Chondrocyte (in vitro differentiated cells): Measurements from ENCODE around the gene RARS1. TPM values are rescaled to one million over a fixed set of nuclear protein-coding genes. Genes with fewer than 3 reads are reported as not detected.
A peak's percentile ranks its signal among the peaks of the same experiment; 100 is the strongest.

Source experiments
- DNase-seq: peaks from one replicate; pipeline ENCODE4 v3.0.0; 2021; ENCODE audit warnings: mixed read lengths, low spot score
- H3K27ac Mint-ChIP-seq: one replicate; pipeline ENCODE4 v1.8.0; 2021; ENCODE audit warnings: mild to moderate bottlenecking, moderate library complexity, mixed read lengths; ENCODE audit not compliant: unreplicated experiment
- H3K27me3 Mint-ChIP-seq: 2 replicates; pipeline ENCODE4 v1.8.0; 2021; ENCODE audit warnings: low read depth, mixed read lengths
- H3K36me3 Mint-ChIP-seq: 2 replicates; pipeline ENCODE4 v1.8.0; 2021; ENCODE audit warnings: low read depth, mixed read lengths
- H3K4me1 Mint-ChIP-seq: 2 replicates; pipeline ENCODE4 v1.8.0; 2021; ENCODE audit warnings: low read depth, mild to moderate bottlenecking, mixed read lengths
- H3K4me3 Mint-ChIP-seq: one replicate; pipeline ENCODE4 v1.8.0; 2021; ENCODE audit warnings: mild to moderate bottlenecking, moderate library complexity, mixed read lengths; ENCODE audit not compliant: unreplicated experiment
- H3K9me3 Mint-ChIP-seq: 2 replicates; pipeline ENCODE4 v1.8.0; 2021; ENCODE audit warnings: low read depth, mixed read lengths
- total RNA-seq: library from RNA; stranded (reverse); gene quantifications from 3 replicates; pipeline ENCODE4 v1.2.1, GENCODE V29; 2021
- TF ChIP-seq, protein P1 (sequence below): fragments of 200-600 bp; sonication (generic); IDR thresholded peaks from 2 replicates; pipeline ENCODE4 v1.5.0; 2021; ENCODE audit warnings: antibody characterized with exemption, mild to moderate bottlenecking, moderate library complexity

Gene RARS1
- total RNA-seq, 1 donor from 2014 or later, result 98.6 TPM

GRCh38 chr5:168477060-168477459, 9.2 kb upstream of the RARS1 start:
- H3K27ac Mint-ChIP-seq, result peak overlapping the region; percentile 39
- TF ChIP-seq, protein P1, sequence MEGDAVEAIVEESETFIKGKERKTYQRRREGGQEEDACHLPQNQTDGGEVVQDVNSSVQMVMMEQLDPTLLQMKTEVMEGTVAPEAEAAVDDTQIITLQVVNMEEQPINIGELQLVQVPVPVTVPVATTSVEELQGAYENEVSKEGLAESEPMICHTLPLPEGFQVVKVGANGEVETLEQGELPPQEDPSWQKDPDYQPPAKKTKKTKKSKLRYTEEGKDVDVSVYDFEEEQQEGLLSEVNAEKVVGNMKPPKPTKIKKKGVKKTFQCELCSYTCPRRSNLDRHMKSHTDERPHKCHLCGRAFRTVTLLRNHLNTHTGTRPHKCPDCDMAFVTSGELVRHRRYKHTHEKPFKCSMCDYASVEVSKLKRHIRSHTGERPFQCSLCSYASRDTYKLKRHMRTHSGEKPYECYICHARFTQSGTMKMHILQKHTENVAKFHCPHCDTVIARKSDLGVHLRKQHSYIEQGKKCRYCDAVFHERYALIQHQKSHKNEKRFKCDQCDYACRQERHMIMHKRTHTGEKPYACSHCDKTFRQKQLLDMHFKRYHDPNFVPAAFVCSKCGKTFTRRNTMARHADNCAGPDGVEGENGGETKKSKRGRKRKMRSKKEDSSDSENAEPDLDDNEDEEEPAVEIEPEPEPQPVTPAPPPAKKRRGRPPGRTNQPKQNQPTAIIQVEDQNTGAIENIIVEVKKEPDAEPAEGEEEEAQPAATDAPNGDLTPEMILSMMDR, result no peak
- H3K4me1 Mint-ChIP-seq, result peaks cover 10% of the 10 kb centered on the region
- no peak for DNase-seq
- H3K4me3 Mint-ChIP-seq, result no peak overlapping the region
- H3K9me3 Mint-ChIP-seq, result no peaks in the 10 kb centered on the region
- no peaks in the 10 kb centered on the region for H3K36me3 Mint-ChIP-seq
- no peaks in the 10 kb centered on the region for H3K27me3 Mint-ChIP-seq

- TF ChIP-seq, protein P1, result no peak
- DNase-seq, result no peak
- no peaks in the 10 kb centered on the region for H3K9me3 Mint-ChIP-seq
- no peaks in the 10 kb centered on the region for H3K36me3 Mint-ChIP-seq
- H3K27me3 Mint-ChIP-seq, result no peaks in the 10 kb centered on the region
- no peak overlapping the region for H3K4me3 Mint-ChIP-seq
- no peaks in the 10 kb centered on the region for H3K4me1 Mint-ChIP-seq
- no peak overlapping the region for H3K27ac Mint-ChIP-seq
Measured at GRCh38 chr5:168479166-168479565, 7.1 kb upstream of the RARS1 start.

GRCh38 chr5:168480601-168481000, 5.7 kb upstream of the RARS1 start:
- no peaks in the 10 kb centered on the region for H3K9me3 Mint-ChIP-seq
- H3K27ac Mint-ChIP-seq, result no peak overlapping the region
- TF ChIP-seq, protein P1, result no peak
- H3K4me1 Mint-ChIP-seq, result no peaks in the 10 kb centered on the region
- no peak overlapping the region for H3K4me3 Mint-ChIP-seq
- H3K27me3 Mint-ChIP-seq, result no peaks in the 10 kb centered on the region
- H3K36me3 Mint-ChIP-seq, result no peaks in the 10 kb centered on the region
- no peak for DNase-seq

DNA sequence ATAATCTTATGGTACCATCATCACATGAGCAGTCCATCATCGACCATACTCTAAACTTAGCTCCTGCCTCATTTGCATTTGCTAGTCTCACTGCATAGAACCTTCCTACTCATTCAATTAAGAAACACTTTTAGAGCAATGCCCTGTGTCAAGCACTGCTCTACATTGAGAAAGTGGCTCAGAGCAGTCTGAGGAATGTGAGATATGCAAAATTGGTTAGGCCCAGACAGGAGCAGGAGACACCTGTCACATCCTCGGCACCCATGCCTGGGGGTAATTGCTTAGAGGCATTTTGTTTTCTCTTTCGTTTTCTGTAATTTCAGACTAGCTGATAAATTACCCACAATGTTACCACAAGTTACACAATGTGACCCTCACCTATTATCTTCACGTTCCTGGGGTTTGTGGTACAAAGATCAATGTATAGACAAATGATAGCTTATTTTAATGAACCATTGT, 4.9 kb upstream of the RARS1 start:
- peaks cover 6% of the 10 kb centered on the region for H3K4me1 Mint-ChIP-seq
- H3K36me3 Mint-ChIP-seq, result peaks cover 1% of the 10 kb centered on the region
- no peaks in the 10 kb centered on the region for H3K9me3 Mint-ChIP-seq
- no peaks in the 10 kb centered on the region for H3K27me3 Mint-ChIP-seq
- no peak overlapping the region for H3K4me3 Mint-ChIP-seq
- DNase-seq, result no peak
- H3K27ac Mint-ChIP-seq, result no peak overlapping the region
- TF ChIP-seq, protein P1, result no peak

DNA sequence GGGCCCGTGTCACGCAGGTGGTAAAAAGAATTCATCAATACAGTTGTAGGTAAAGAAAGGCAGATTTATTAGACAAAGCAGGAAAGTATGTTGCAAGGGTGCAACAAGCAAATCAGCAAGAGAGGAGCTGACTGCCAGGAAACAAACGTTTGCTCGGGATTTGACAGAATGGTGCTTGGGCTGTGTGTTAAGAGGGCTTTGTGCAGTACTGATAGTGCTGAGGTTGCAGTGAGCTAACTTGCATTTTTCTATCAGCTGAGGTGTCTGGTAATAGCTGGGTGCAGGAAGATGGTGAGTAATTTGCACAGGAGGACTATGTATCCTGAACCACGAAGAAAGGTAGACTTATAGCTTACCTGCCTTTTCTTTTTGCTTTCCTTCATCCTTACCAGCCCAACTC, 3.9 kb upstream of the RARS1 start:
- TF ChIP-seq, protein P1, result no peak
- H3K27ac Mint-ChIP-seq, result no peak overlapping the region
- no peak overlapping the region for H3K4me3 Mint-ChIP-seq
- H3K4me1 Mint-ChIP-seq, result peaks cover 13% of the 10 kb centered on the region
- H3K27me3 Mint-ChIP-seq, result no peaks in the 10 kb centered on the region
- H3K36me3 Mint-ChIP-seq, result peaks cover 2% of the 10 kb centered on the region
- no peaks in the 10 kb centered on the region for H3K9me3 Mint-ChIP-seq
- DNase-seq, result no peak
